Astrocyte (in vitro differentiated cells and primary cell): ENCODE data around the gene COL5A1. TPM values are rescaled to one million over a fixed set of nuclear protein-coding genes. Genes with fewer than 3 reads are reported as not detected.

Experiments used
- DNase-seq: peaks from one replicate; pipeline ENCODE4 v3.0.0-alpha.2; 2010; ENCODE audit warnings: low read depth
- FAIRE-seq: peaks from 2 replicates; lab custom pipeline; 2011; peaks lifted over from hg19 to GRCh38; lab: Jason Lieb, UNC
- H2AFZ ChIP-seq: 2 replicates; pipeline ENCODE4 v1.6.0; 2012; ENCODE audit warnings: low read depth, low read length, inconsistent platforms
- H3K27ac ChIP-seq: 2 replicates; pipeline ENCODE4 v1.5.1; 2011; ENCODE audit warnings: low read depth, low read length, inconsistent platforms
- H3K27me3 ChIP-seq: 2 replicates; pipeline ENCODE4 v1.6.0; 2011; ENCODE audit warnings: low read length, inconsistent platforms; ENCODE audit not compliant: insufficient read depth
- H3K36me3 ChIP-seq: 2 replicates; pipeline ENCODE4 v1.5.1; 2011; ENCODE audit warnings: low read length, inconsistent platforms; ENCODE audit not compliant: insufficient read depth
- H3K4me1 ChIP-seq: 2 replicates; pipeline ENCODE4 v1.5.1; 2011; ENCODE audit warnings: low read length, inconsistent platforms; ENCODE audit not compliant: insufficient read depth
- H3K4me2 ChIP-seq: 2 replicates; pipeline ENCODE4 v1.6.0; 2012; ENCODE audit warnings: low read length, inconsistent platforms
- H3K4me3 ChIP-seq: 2 replicates; pipeline ENCODE4 v1.5.1; 2011; ENCODE audit warnings: low read depth, mild to moderate bottlenecking, low read length, inconsistent platforms; ENCODE audit not compliant: insufficient read depth
- H3K79me2 ChIP-seq: 2 replicates; pipeline ENCODE4 v1.6.0; 2012; ENCODE audit warnings: mild to moderate bottlenecking, low read length, inconsistent platforms; ENCODE audit not compliant: insufficient read depth
- H3K9ac ChIP-seq: 2 replicates; pipeline ENCODE4 v1.6.0; 2012; ENCODE audit warnings: mild to moderate bottlenecking, low read length, inconsistent platforms
- H3K9me3 ChIP-seq: 2 replicates; pipeline ENCODE4 v1.5.1; 2012; ENCODE audit warnings: low read depth, mild to moderate bottlenecking, low read length, inconsistent platforms; ENCODE audit not compliant: insufficient read depth
- H4K20me1 ChIP-seq: 2 replicates; pipeline ENCODE4 v1.6.0; 2012; ENCODE audit warnings: low read length, inconsistent platforms; ENCODE audit not compliant: insufficient read depth
- H3K27ac Mint-ChIP-seq: one replicate; pipeline ENCODE4 v1.8.0; 2021; ENCODE audit warnings: mild to moderate bottlenecking, mixed read lengths; ENCODE audit not compliant: unreplicated experiment
- H3K27me3 Mint-ChIP-seq: one replicate; pipeline ENCODE4 v1.8.0; 2021; ENCODE audit warnings: low read depth, mixed read lengths; ENCODE audit not compliant: unreplicated experiment
- H3K36me3 Mint-ChIP-seq: one replicate; pipeline ENCODE4 v1.8.0; 2021; ENCODE audit warnings: low read depth, mixed read lengths; ENCODE audit not compliant: unreplicated experiment
- H3K4me1 Mint-ChIP-seq: one replicate; pipeline ENCODE4 v1.8.0; 2021; ENCODE audit warnings: low read depth, mixed read lengths; ENCODE audit not compliant: unreplicated experiment
- H3K4me3 Mint-ChIP-seq: one replicate; pipeline ENCODE4 v1.8.0; 2021; ENCODE audit warnings: mild to moderate bottlenecking, moderate library complexity, mixed read lengths; ENCODE audit not compliant: unreplicated experiment
- H3K9me3 Mint-ChIP-seq: one replicate; pipeline ENCODE4 v1.8.0; 2021; ENCODE audit warnings: mild to moderate bottlenecking, mixed read lengths; ENCODE audit not compliant: unreplicated experiment
- CTCF ChIP-seq: IDR thresholded peaks from 2 replicates; pipeline ENCODE4 v1.5.1; 2011; ENCODE audit warnings: low read depth, mild to moderate bottlenecking, inconsistent platforms, low read length, moderate library complexity; ENCODE audit not compliant: insufficient read depth
- EZH2 ChIP-seq: IDR thresholded peaks from 2 replicates; pipeline ENCODE4 v1.6.1; 2012; ENCODE audit warnings: mild to moderate bottlenecking, low read length, inconsistent platforms; ENCODE audit not compliant: insufficient read depth
- total RNA-seq: library from RNA; stranded (reverse); gene quantifications from 2 replicates; pipeline ENCODE4 v1.2.1, GENCODE V29; 2021

Gene COL5A1
- total RNA-seq, 1 donor from 2014 or later: 1,055 TPM

- H3K27ac Mint-ChIP-seq: no peak overlapping the region
- Histone ChIP-seq H3K36me3 (no peaks in the 10 kb centered on the region), H3K9me3 (no peaks in the 10 kb centered on the region), H3K27me3 (no peaks in the 10 kb centered on the region), H3K9ac (no peak overlapping the region), H3K4me1 (no peaks in the 10 kb centered on the region), H3K79me2 (no peaks in the 10 kb centered on the region), H3K27ac (no peak overlapping the region), H3K4me3 (no peak overlapping the region), H3K4me2 (no peak overlapping the region), H4K20me1 (no peaks in the 10 kb centered on the region), H2AFZ (no peak overlapping the region)
- H3K4me3 Mint-ChIP-seq: no peak overlapping the region
- TF ChIP-seq CTCF (no peak), EZH2 (no peak)
- H3K27me3 Mint-ChIP-seq: peaks cover 34% of the 10 kb centered on the region
- H3K36me3 Mint-ChIP-seq: peaks cover 2% of the 10 kb centered on the region
- FAIRE-seq: no peak
- H3K4me1 Mint-ChIP-seq: peaks cover 2% of the 10 kb centered on the region
- DNase-seq: no peak
- H3K9me3 Mint-ChIP-seq: peaks cover 3% of the 10 kb centered on the region
Measured at GRCh38 chr9:134870746-134871662, 229.4 kb downstream of the COL5A1 start.

GRCh38 chr9:134871697-134872340, 230.2 kb downstream of the COL5A1 start:
- DNase-seq: no peak
- no peak overlapping the region for H3K4me2 ChIP-seq
- no peaks in the 10 kb centered on the region for H3K4me1 ChIP-seq
- Mint-ChIP-seq H3K9me3 (peaks cover 3% of the 10 kb centered on the region), H3K27me3 (peaks cover 37% of the 10 kb centered on the region), H3K36me3 (peaks cover 2% of the 10 kb centered on the region), H3K27ac (no peak overlapping the region), H3K4me3 (no peak overlapping the region), H3K4me1 (peaks cover 2% of the 10 kb centered on the region)
- no peaks in the 10 kb centered on the region for H3K27me3 ChIP-seq
- no peaks in the 10 kb centered on the region for H3K36me3 ChIP-seq
- TF ChIP-seq CTCF (no peak), EZH2 (no peak)
- no peaks in the 10 kb centered on the region for H3K79me2 ChIP-seq
- H3K9me3 ChIP-seq: no peaks in the 10 kb centered on the region
- FAIRE-seq: no peak
- H4K20me1 ChIP-seq: no peaks in the 10 kb centered on the region
- H3K4me3 ChIP-seq: no peak overlapping the region
- H2AFZ ChIP-seq: no peak overlapping the region
- H3K27ac ChIP-seq: no peak overlapping the region
- H3K9ac ChIP-seq: no peak overlapping the region
